ENCODE data around the gene MAN2A2. TPM values are rescaled to one million over a fixed set of nuclear protein-coding genes. Genes with fewer than 3 reads are reported as not detected.

The MAN2A2 gene
- total RNA-seq (10 to 100 TPM; 90.7 to 92.7 TPM), polyA plus RNA-seq (10.8 TPM)

- no peaks in the 10 kb centered on the region for H3K9me3 Mint-ChIP-seq
- Histone ChIP-seq H3K36me3 (ENCODE audit: insufficient read depth, low read length) (peaks cover 30% of the 10 kb centered on the region), H3K9me3 (ENCODE audit: low read length) (no peaks in the 10 kb centered on the region), H3K4me3 (ENCODE audit: low read length) (peak within 1 kb of the TSS; percentile 87), H3K27me3 (ENCODE audit: insufficient read depth, low read length, poor library complexity, severe bottlenecking) (no peaks in the 10 kb centered on the region), H3K27ac (ENCODE audit: low read depth, low read length) (peak within 1 kb of the TSS; percentile 84), H3K4me1 (ENCODE audit: insufficient read depth, low read length) (peaks cover 20% of the 10 kb centered on the region)
- no peaks in the 10 kb centered on the region for H3K27me3 Mint-ChIP-seq
- peak; percentile 51 to 78 (median 71) for DNase-seq
- ChIA-PET CTCF (interaction anchor here (0.6 to 14.4 kb wide), 12 partner anchors 10 to 669 kb away, joined by 3 to 251 read pairs (median 4); partner anchors contain the start of genes CIB1, GDPGP1, HDDC3 and UNC45A), POLR2A (interaction anchor here (0.5 to 4.8 kb wide), 10 partner anchors 14 to 1009 kb away, joined by 3 to 63 read pairs (median 4); partner anchors contain the start of genes AP3S2, CIB1, GDPGP1 and HDDC3)
- H3K4me3 Mint-ChIP-seq: peak within 1 kb of the TSS; percentile 86 to 94 (median 91)
- peak within 1 kb of the TSS; percentile 87 to 96 (median 92) for H3K27ac Mint-ChIP-seq
- H3K4me1 Mint-ChIP-seq: peaks cover 21 to 37% (median 21%) of the 10 kb centered on the region in 3 donors
- H3K36me3 Mint-ChIP-seq: peaks cover 7 to 43% (median 10%) of the 10 kb centered on the region in 3 donors
Measured at GRCh38 chr15:90902840-90903732, at the start of gene MAN2A2. TSS of gene MAN2A2 (plus strand) at chr15:90903302. CDS start at chr15:90904208, 906 bp downstream.

GRCh38 chr15:90855139-90855538 is 48.0 kb upstream of the MAN2A2 start:
- H3K4me3 ChIP-seq (ENCODE audit: low read length): no peak overlapping the region
- Mint-ChIP-seq H3K27me3 (peaks cover 4 to 5% of the 10 kb centered on the region in 2 donors), H3K4me3 (peak overlapping the region in 3 of 7 donors; percentile 16 to 44 (median 40)), H3K36me3 (no peaks in the 10 kb centered on the region), H3K4me1 (peaks cover 61 to 76% (median 62%) of the 10 kb centered on the region in 3 donors), H3K9me3 (no peaks in the 10 kb centered on the region), H3K27ac (peak overlapping the region in 7 of 8 donors; percentile 90 to 99 (median 96))
- H3K27ac ChIP-seq (ENCODE audit: low read depth, low read length): no peak overlapping the region
- no peaks in the 10 kb centered on the region for H3K27me3 ChIP-seq (ENCODE audit: insufficient read depth, low read length, poor library complexity, severe bottlenecking)
- no peaks in the 10 kb centered on the region for H3K9me3 ChIP-seq (ENCODE audit: low read length)
- DNase-seq: no peak
- POLR2A ChIA-PET: no interaction called here
- no peaks in the 10 kb centered on the region for H3K36me3 ChIP-seq (ENCODE audit: insufficient read depth, low read length)
- H3K4me1 ChIP-seq (ENCODE audit: insufficient read depth, low read length): peaks cover 41% of the 10 kb centered on the region
- CTCF ChIA-PET: interaction anchor here (1.3 kb wide), 1 partner anchor 78 kb away, joined by 3 read pairs; no protein-coding TSS in a partner anchor

GRCh38 chr15:90857337-90857736 is 45.8 kb upstream of the MAN2A2 start:
- H3K36me3 Mint-ChIP-seq: no peaks in the 10 kb centered on the region
- H3K4me3 Mint-ChIP-seq: peak overlapping the region in 1 of 7 donors; percentile 19
- peaks cover 44 to 59% (median 45%) of the 10 kb centered on the region in 3 donors for H3K4me1 Mint-ChIP-seq
- Histone ChIP-seq H3K27me3 (ENCODE audit: insufficient read depth, low read length, poor library complexity, severe bottlenecking) (no peaks in the 10 kb centered on the region), H3K4me1 (ENCODE audit: insufficient read depth, low read length) (peaks cover 30% of the 10 kb centered on the region), H3K4me3 (ENCODE audit: low read length) (no peak overlapping the region), H3K27ac (ENCODE audit: low read depth, low read length) (no peak overlapping the region), H3K36me3 (ENCODE audit: insufficient read depth, low read length) (no peaks in the 10 kb centered on the region), H3K9me3 (ENCODE audit: low read length) (no peaks in the 10 kb centered on the region)
- CTCF ChIA-PET: no interaction called here
- H3K9me3 Mint-ChIP-seq: no peaks in the 10 kb centered on the region
- peak overlapping the region in 7 of 8 donors; percentile 81 to 99 (median 96) for H3K27ac Mint-ChIP-seq
- peaks cover 0 to 5% of the 10 kb centered on the region in 2 donors for H3K27me3 Mint-ChIP-seq
- POLR2A ChIA-PET: no interaction called here
- no peak for DNase-seq

- peaks cover 24% of the 10 kb centered on the region for H3K4me1 ChIP-seq (ENCODE audit: insufficient read depth, low read length)
- no peaks in the 10 kb centered on the region for H3K36me3 ChIP-seq (ENCODE audit: insufficient read depth, low read length)
- Mint-ChIP-seq H3K4me1 (peaks cover 37 to 52% (median 38%) of the 10 kb centered on the region in 3 donors), H3K27me3 (peaks cover 0 to 4% of the 10 kb centered on the region in 2 donors), H3K27ac (peak overlapping the region; percentile 36 to 99 (median 96)), H3K9me3 (no peaks in the 10 kb centered on the region), H3K4me3 (peak overlapping the region in 4 of 7 donors; percentile 0 to 57 (median 10)), H3K36me3 (no peaks in the 10 kb centered on the region)
- H3K27me3 ChIP-seq (ENCODE audit: insufficient read depth, low read length, poor library complexity, severe bottlenecking): no peaks in the 10 kb centered on the region
- no peak overlapping the region for H3K4me3 ChIP-seq (ENCODE audit: low read length)
- no peak for DNase-seq
- POLR2A ChIA-PET: no interaction called here
- H3K9me3 ChIP-seq (ENCODE audit: low read length): no peaks in the 10 kb centered on the region
- CTCF ChIA-PET: no interaction called here
- H3K27ac ChIP-seq (ENCODE audit: low read depth, low read length): no peak overlapping the region
Measured at GRCh38 chr15:90857883-90858443, 45.1 kb upstream of the MAN2A2 start.

GRCh38 chr15:90859234-90860131 is 43.6 kb upstream of the MAN2A2 start:
- peak overlapping the region in 1 of 7 donors; percentile 46 for H3K4me3 Mint-ChIP-seq
- Histone ChIP-seq H3K27ac (ENCODE audit: low read depth, low read length) (no peak overlapping the region), H3K4me3 (ENCODE audit: low read length) (no peak overlapping the region), H3K36me3 (ENCODE audit: insufficient read depth, low read length) (no peaks in the 10 kb centered on the region), H3K27me3 (ENCODE audit: insufficient read depth, low read length, poor library complexity, severe bottlenecking) (no peaks in the 10 kb centered on the region), H3K9me3 (ENCODE audit: low read length) (no peaks in the 10 kb centered on the region), H3K4me1 (ENCODE audit: insufficient read depth, low read length) (peaks cover 22% of the 10 kb centered on the region)
- POLR2A ChIA-PET: no interaction called here
- no peaks in the 10 kb centered on the region for H3K9me3 Mint-ChIP-seq
- peak overlapping the region in 5 of 8 donors; percentile 24 to 94 (median 48) for H3K27ac Mint-ChIP-seq
- CTCF ChIA-PET: interaction anchor here (1.0 to 1.2 kb wide), 3 partner anchors 8 to 212 kb away, joined by 3 read pairs; no protein-coding TSS in a partner anchor
- H3K36me3 Mint-ChIP-seq: no peaks in the 10 kb centered on the region
- H3K27me3 Mint-ChIP-seq: peaks cover 0 to 6% of the 10 kb centered on the region in 2 donors
- peaks cover 30 to 41% (median 31%) of the 10 kb centered on the region in 3 donors for H3K4me1 Mint-ChIP-seq
- DNase-seq: no peak

- Histone ChIP-seq H3K27me3 (ENCODE audit: insufficient read depth, low read length, poor library complexity, severe bottlenecking) (no peaks in the 10 kb centered on the region), H3K4me3 (ENCODE audit: low read length) (no peak overlapping the region), H3K9me3 (ENCODE audit: low read length) (no peaks in the 10 kb centered on the region), H3K36me3 (ENCODE audit: insufficient read depth, low read length) (no peaks in the 10 kb centered on the region), H3K27ac (ENCODE audit: low read depth, low read length) (no peak overlapping the region), H3K4me1 (ENCODE audit: insufficient read depth, low read length) (peaks cover 22% of the 10 kb centered on the region)
- Mint-ChIP-seq H3K36me3 (no peaks in the 10 kb centered on the region), H3K27ac (peak overlapping the region in 2 of 8 donors; percentile 5 to 31), H3K4me1 (peaks cover 23 to 35% (median 27%) of the 10 kb centered on the region in 3 donors), H3K27me3 (peaks cover 0 to 6% of the 10 kb centered on the region in 2 donors), H3K4me3 (no peak overlapping the region), H3K9me3 (no peaks in the 10 kb centered on the region)
- CTCF ChIA-PET: interaction anchor here (1.1 to 1.2 kb wide), 2 partner anchors 9 to 213 kb away, joined by 3 read pairs; no protein-coding TSS in a partner anchor
- POLR2A ChIA-PET: no interaction called here
- DNase-seq: no peak
Measured at GRCh38 chr15:90860450-90860849, 42.7 kb upstream of the MAN2A2 start.

- H3K36me3 Mint-ChIP-seq: no peaks in the 10 kb centered on the region
- no peak overlapping the region for H3K27ac ChIP-seq (ENCODE audit: low read depth, low read length)
- no peak overlapping the region for H3K4me3 Mint-ChIP-seq
- no peak overlapping the region for H3K4me3 ChIP-seq (ENCODE audit: low read length)
- ChIA-PET CTCF (no interaction called here), POLR2A (no interaction called here)
- no peak for DNase-seq
- peaks cover 21 to 28% (median 22%) of the 10 kb centered on the region in 3 donors for H3K4me1 Mint-ChIP-seq
- no peaks in the 10 kb centered on the region for H3K27me3 ChIP-seq (ENCODE audit: insufficient read depth, low read length, poor library complexity, severe bottlenecking)
- H3K9me3 Mint-ChIP-seq: no peaks in the 10 kb centered on the region
- peak overlapping the region in 2 of 8 donors; percentile 31 to 47 for H3K27ac Mint-ChIP-seq
- peaks cover 18% of the 10 kb centered on the region for H3K4me1 ChIP-seq (ENCODE audit: insufficient read depth, low read length)
- no peaks in the 10 kb centered on the region for H3K36me3 ChIP-seq (ENCODE audit: insufficient read depth, low read length)
- H3K9me3 ChIP-seq (ENCODE audit: low read length): no peaks in the 10 kb centered on the region
- peaks cover 4 to 6% of the 10 kb centered on the region in 2 donors for H3K27me3 Mint-ChIP-seq
Measured at GRCh38 chr15:90860942-90861675, 42.0 kb upstream of the MAN2A2 start.
